B cell (primary cell): Measurements from ENCODE around the gene ZFP1. TPM values are rescaled to one million over a fixed set of nuclear protein-coding genes. Genes with fewer than 3 reads are reported as not detected.
A peak's percentile ranks its signal among the peaks of the same experiment; 100 is the strongest.

Experiments
- ATAC-seq: fragments of 200-7000 bp; cut with Tn5 transposase; one replicate; pipeline ENCODE4 v1.10.0; 2021; ENCODE audit warnings: low read depth, mild to moderate bottlenecking, moderate number of reproducible peaks, moderate library complexity
- CTCF ChIA-PET: fragments of 350-600 bp; sonication (Branson Sonifier 250); formaldehyde crosslinking; loops from one replicate; lab custom pipeline; 2021; ENCODE audit warnings: antibody characterized with exemption, inconsistent platforms; lab: Charles Lee
- POLR2A ChIA-PET: fragments of 350-600 bp; sonication (Branson Sonifier 250); formaldehyde crosslinking; loops from one replicate; lab custom pipeline; 2021; ENCODE audit warnings: antibody characterized with exemption; lab: Charles Lee
- DNase-seq: peaks from one replicate; pipeline ENCODE4 v3.0.0; 2013
- H2AFZ ChIP-seq: 2 replicates; pipeline ENCODE4 v1.6.1; 2012; ENCODE audit warnings: mild to moderate bottlenecking, low read depth, low read length; ENCODE audit not compliant: insufficient read depth, poor library complexity, severe bottlenecking
- H3K27ac ChIP-seq, 2 donors: 1 replicate in 1 of 2; 2 replicates in 1 of 2; pipeline ENCODE4 v1.5.1; 2012 to 2013; ENCODE audit warnings: low read length in 2 of 2, mild to moderate bottlenecking in 2 of 2, moderate library complexity in 1 of 2
- H3K27me3 ChIP-seq, 4 experiments: fragments of 200-600 bp in 1 of 4; sonication (generic) in 1 of 4; replicated peaks in 1 of 4; 1 replicate in 2 of 4; 2 replicates in 2 of 4; pipeline versions ENCODE4 v1.6.1 to v1.7.0; 2013 to 2016; ENCODE audit warnings: low read length in 3 of 4, mild to moderate bottlenecking in 2 of 4, mixed read lengths in 1 of 4, moderate library complexity in 1 of 4; ENCODE audit not compliant: insufficient read depth in 4 of 4, control insufficient read depth in 3 of 4; ENCODE audit errors: control extremely low read depth in 1 of 4
- H3K36me3 ChIP-seq, 2 experiments: replicated peaks in 1 of 2; 1 replicate in 1 of 2; 2 replicates in 1 of 2; pipeline versions ENCODE4 v1.6.1 to v1.7.1; 2013; ENCODE audit warnings: low read length in 1 of 2; ENCODE audit not compliant: insufficient read depth in 2 of 2, control insufficient read depth in 1 of 2; ENCODE audit errors: control extremely low read depth in 1 of 2, extremely low read depth in 1 of 2
- H3K4me1 ChIP-seq, 2 donors: fragments of 200-600 bp in 1 of 2; sonication (generic) in 1 of 2; 1 replicate in 1 of 2; 2 replicates in 1 of 2; pipeline versions ENCODE4 v1.5.1 to v1.6.1; 2013 to 2017; ENCODE audit warnings: low read length in 2 of 2; ENCODE audit not compliant: control insufficient read depth in 2 of 2, insufficient read depth in 2 of 2
- H3K4me2 ChIP-seq: replicated peaks from 2 replicates; pipeline ENCODE3; 2012; ENCODE audit warnings: mild to moderate bottlenecking, low read depth, low read length; ENCODE audit not compliant: poor library complexity, severe bottlenecking
- H3K4me3 ChIP-seq, 5 experiments: fragments of 200-600 bp in 1 of 5; sonication (generic) in 1 of 5; 1 replicate in 3 of 5; 2 replicates in 2 of 5; pipeline versions ENCODE4 v1.5.1 to v1.7.0; 2011 to 2016; ENCODE audit warnings: low read length in 4 of 5, mild to moderate bottlenecking in 4 of 5, low read depth in 2 of 5, control low read depth in 1 of 5, moderate library complexity in 1 of 5; ENCODE audit not compliant: insufficient read depth in 1 of 5; ENCODE audit errors: control extremely low read depth in 1 of 5, extremely low read depth in 1 of 5
- H3K79me2 ChIP-seq: fragments of 200-600 bp; sonication (generic); one replicate; pipeline ENCODE4 v1.6.0; 2016; ENCODE audit warnings: low read length; ENCODE audit not compliant: control insufficient read depth, insufficient read depth
- H3K9ac ChIP-seq: fragments of 200-600 bp; sonication (generic); 2 replicates; pipeline ENCODE4 v1.6.1; 2017; ENCODE audit warnings: mild to moderate bottlenecking, low read length, moderate library complexity
- H3K9me3 ChIP-seq, 3 donors: one replicate each; pipeline versions ENCODE4 v1.6.1 to v1.7.1; 2013; ENCODE audit warnings: low read length in 2 of 3; ENCODE audit not compliant: control insufficient read depth in 2 of 3, insufficient read depth in 1 of 3; ENCODE audit errors: control extremely low read depth in 1 of 3
- H4K20me1 ChIP-seq: 2 replicates; pipeline ENCODE4 v1.6.0; 2012; ENCODE audit warnings: mild to moderate bottlenecking, low read length; ENCODE audit not compliant: insufficient read depth, control insufficient read depth, poor library complexity, severe bottlenecking
- H3K27ac Mint-ChIP-seq: one replicate; pipeline ENCODE4 v1.8.0; 2021; ENCODE audit warnings: mixed read lengths
- H3K27me3 Mint-ChIP-seq: one replicate; pipeline ENCODE4 v1.8.0; 2021; ENCODE audit warnings: mixed read lengths
- H3K4me1 Mint-ChIP-seq: one replicate; pipeline ENCODE4 v1.8.0; 2021; ENCODE audit warnings: mixed read lengths
- H3K4me3 Mint-ChIP-seq: one replicate; pipeline ENCODE4 v1.8.0; 2021; ENCODE audit warnings: mixed read lengths
- H3K9me3 Mint-ChIP-seq: one replicate; pipeline ENCODE4 v1.8.0; 2022; ENCODE audit warnings: mixed read lengths; ENCODE audit not compliant: insufficient read depth
- EZH2 ChIP-seq: IDR thresholded peaks from 2 replicates; pipeline ENCODE4 v1.6.1; 2012; ENCODE audit warnings: borderline replicate concordance, low read depth, mild to moderate bottlenecking, moderate library complexity, low read length; ENCODE audit not compliant: insufficient read depth, poor library complexity, severe bottlenecking
- WGBS: methylation state at CpG from one replicate; pipeline ENCODE4 v1.1.5; 2013; ENCODE audit warnings: missing lambda C conversion rate; ENCODE audit not compliant: insufficient coverage; 5-methylcytosine and 5-hydroxymethylcytosine counted together
- intact Hi-C: fragments of 100-400 bp; cut with micrococcal nuclease; formaldehyde crosslinking; loops from one replicate; pipeline ENCODE4 v1.10.0; 2022
- polyA plus RNA-seq: library from polyadenylated mRNA; depleted of rRNA; stranded (reverse); fragments of >200 nt; gene quantifications from 2 replicates; pipeline ENCODE4 v1.2.3, GENCODE V29; 2012
- total RNA-seq, 2 donors: library from RNA; stranded (reverse); fragments of 120-200 nt in 1 of 2; gene quantifications; 1 replicate in 1 of 2; 2 replicates in 1 of 2; pipeline versions ENCODE4 v1.2.3 to v1.2.4, GENCODE V29; 2013 to 2022
- TF ChIP-seq, protein P1 (sequence below): fragments of 200-600 bp; IDR thresholded peaks from one replicate; pipeline ENCODE4 v1.8.0; 2022; ENCODE audit warnings: antibody characterized with exemption, mild to moderate bottlenecking

Gene ZFP1
- total and polyA plus RNA-seq, 2 donors (not counting 1 experiment from before 2014, with no cell fraction given): 3.4 to 13.4 TPM

DNA sequence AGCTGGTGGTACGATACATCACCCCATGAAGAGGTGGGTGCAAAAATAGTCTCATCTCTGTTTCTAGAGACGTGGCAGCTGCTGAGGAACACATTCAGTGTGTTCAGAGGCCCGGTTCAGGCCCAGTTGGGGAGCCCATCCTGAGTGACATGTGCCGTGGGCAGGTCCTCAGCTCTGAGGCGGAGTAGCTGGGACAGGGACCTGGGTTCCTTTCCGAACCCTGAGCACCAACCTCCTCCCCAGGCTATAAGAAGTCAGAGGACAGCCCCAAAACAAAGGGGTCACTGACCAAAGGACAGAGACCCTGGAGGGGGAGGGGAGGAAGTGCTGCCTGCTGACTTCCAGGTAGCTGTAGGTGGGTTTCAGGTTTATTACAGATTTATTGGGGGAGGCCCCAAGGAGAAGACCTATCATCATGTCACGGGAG lies 36.8 kb upstream of the ZFP1 start:
- no peak for DNase-seq
- Histone ChIP-seq H4K20me1 (no peaks in the 10 kb centered on the region), H3K4me1 (peaks cover 31 to 34% of the 10 kb centered on the region in 2 donors), H3K4me2 (peak overlapping the region; percentile 49), H2AFZ (no peak overlapping the region), H3K27me3 (peaks cover 0 to 75% (median 31%) of the 10 kb centered on the region in 4 experiments), H3K9ac (no peak overlapping the region), H3K79me2 (no peaks in the 10 kb centered on the region), H3K36me3 (no peaks in the 10 kb centered on the region), H3K4me3 (no peak overlapping the region), H3K27ac (no peak overlapping the region), H3K9me3 (peaks cover 0 to 17% (median 0%) of the 10 kb centered on the region in 3 donors)
- ATAC-seq: no peak
- TF ChIP-seq EZH2: no peak
- TF ChIP-seq, protein P1, sequence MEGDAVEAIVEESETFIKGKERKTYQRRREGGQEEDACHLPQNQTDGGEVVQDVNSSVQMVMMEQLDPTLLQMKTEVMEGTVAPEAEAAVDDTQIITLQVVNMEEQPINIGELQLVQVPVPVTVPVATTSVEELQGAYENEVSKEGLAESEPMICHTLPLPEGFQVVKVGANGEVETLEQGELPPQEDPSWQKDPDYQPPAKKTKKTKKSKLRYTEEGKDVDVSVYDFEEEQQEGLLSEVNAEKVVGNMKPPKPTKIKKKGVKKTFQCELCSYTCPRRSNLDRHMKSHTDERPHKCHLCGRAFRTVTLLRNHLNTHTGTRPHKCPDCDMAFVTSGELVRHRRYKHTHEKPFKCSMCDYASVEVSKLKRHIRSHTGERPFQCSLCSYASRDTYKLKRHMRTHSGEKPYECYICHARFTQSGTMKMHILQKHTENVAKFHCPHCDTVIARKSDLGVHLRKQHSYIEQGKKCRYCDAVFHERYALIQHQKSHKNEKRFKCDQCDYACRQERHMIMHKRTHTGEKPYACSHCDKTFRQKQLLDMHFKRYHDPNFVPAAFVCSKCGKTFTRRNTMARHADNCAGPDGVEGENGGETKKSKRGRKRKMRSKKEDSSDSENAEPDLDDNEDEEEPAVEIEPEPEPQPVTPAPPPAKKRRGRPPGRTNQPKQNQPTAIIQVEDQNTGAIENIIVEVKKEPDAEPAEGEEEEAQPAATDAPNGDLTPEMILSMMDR: peak; percentile 64
- Mint-ChIP-seq H3K4me1 (peaks cover 30% of the 10 kb centered on the region), H3K4me3 (no peak overlapping the region), H3K27me3 (peaks cover 46% of the 10 kb centered on the region), H3K27ac (no peak overlapping the region), H3K9me3 (no peaks in the 10 kb centered on the region)
- ChIA-PET POLR2A (no interaction called here), CTCF (interaction anchor here (0.7 to 6.8 kb wide), 22 partner anchors 11 to 402 kb away, joined by 3 to 87 read pairs (median 4); partner anchors contain the start of genes WDR59 and ZNRF1)
- WGBS: 38% methylated on average over 5 of the region's 7 CpGs
- intact Hi-C loops: loop anchor here (1.0 kb wide), 1 partner anchor 37 kb away; the partner anchor contains the start of gene ZFP1

DNA sequence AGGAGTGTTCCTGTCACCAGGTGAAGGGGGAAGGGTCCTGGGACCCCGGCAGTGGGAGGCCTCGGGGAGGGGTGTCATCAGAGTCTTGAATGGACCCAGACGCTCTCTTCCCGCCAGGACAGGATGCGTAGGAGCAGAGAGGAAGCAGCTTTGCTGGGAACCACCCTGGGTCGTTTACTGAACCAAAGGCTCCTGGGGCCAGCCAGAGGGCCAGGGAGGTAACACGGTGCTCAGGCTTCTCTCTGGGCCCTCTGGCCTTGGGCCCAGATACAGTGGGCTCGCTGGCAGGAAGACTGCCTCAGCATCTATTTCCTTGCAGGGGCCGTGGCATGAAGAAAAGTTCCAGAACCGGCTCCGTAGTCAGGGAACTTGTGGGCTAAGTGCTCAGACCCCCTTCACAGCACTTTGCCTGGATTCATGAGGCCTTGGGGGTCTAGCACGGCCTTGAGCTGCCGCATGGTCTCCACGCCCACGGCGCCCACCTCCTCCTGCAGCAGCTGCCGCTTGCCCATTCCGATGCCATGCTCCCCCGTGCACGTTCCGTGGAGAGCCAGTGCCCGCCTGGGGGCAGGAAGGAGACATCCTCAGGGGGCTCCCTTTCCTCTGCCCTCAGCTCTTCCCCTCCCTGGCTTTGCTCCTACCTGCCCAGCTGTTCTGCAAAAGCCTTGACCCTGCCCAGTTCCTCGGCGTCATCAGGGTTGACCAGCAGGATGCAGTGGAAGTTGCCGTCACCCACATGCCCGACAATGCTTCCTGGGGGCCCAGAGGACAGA lies 36.2 kb upstream of the ZFP1 start:
- no peak overlapping the region for H3K4me3 Mint-ChIP-seq
- H3K27ac ChIP-seq: no peak overlapping the region
- DNase-seq: no peak
- 11% methylated on average over 26 of the region's 26 CpGs for WGBS
- intact Hi-C loops: loop anchor here (1.0 kb wide), 1 partner anchor 36 kb away; the partner anchor contains the start of gene ZFP1
- no peaks in the 10 kb centered on the region for H3K79me2 ChIP-seq
- TF ChIP-seq EZH2: no peak
- TF ChIP-seq, protein P1: no peak
- no peaks in the 10 kb centered on the region for H3K36me3 ChIP-seq
- CTCF ChIA-PET: interaction anchor here (0.7 to 6.8 kb wide), 18 partner anchors 11 to 330 kb away, joined by 3 to 87 read pairs (median 4); partner anchors contain the start of genes WDR59 and ZNRF1
- peaks cover 40% of the 10 kb centered on the region for H3K27me3 Mint-ChIP-seq
- no peak overlapping the region for H3K4me2 ChIP-seq
- no peak for ATAC-seq
- no peaks in the 10 kb centered on the region for H4K20me1 ChIP-seq
- no peak overlapping the region for H3K4me3 ChIP-seq
- H3K9me3 Mint-ChIP-seq: no peaks in the 10 kb centered on the region
- H3K27me3 ChIP-seq: peaks cover 0 to 69% (median 28%) of the 10 kb centered on the region in 4 experiments
- H3K9me3 ChIP-seq: peaks cover 0 to 19% (median 0%) of the 10 kb centered on the region in 3 donors
- no peak overlapping the region for H2AFZ ChIP-seq
- peaks cover 31 to 34% of the 10 kb centered on the region in 2 donors for H3K4me1 ChIP-seq
- POLR2A ChIA-PET: no interaction called here
- H3K27ac Mint-ChIP-seq: no peak overlapping the region
- H3K4me1 Mint-ChIP-seq: peaks cover 30% of the 10 kb centered on the region
- H3K9ac ChIP-seq: no peak overlapping the region
